H1 (cell line): ENCODE measurements around the gene TPST2. TPM values are rescaled to one million over a fixed set of nuclear protein-coding genes. Genes with fewer than 3 reads are reported as not detected.

ENCODE experiments used
- CTCF ChIA-PET: fragments of 300-600 bp; sonication (Branson Sonifier 250); formaldehyde crosslinking; loops from one replicate; lab custom pipeline; 2021; ENCODE audit not compliant: partially characterized antibody; lab: Charles Lee
- POLR2A ChIA-PET: fragments of 300-600 bp; sonication (Branson Sonifier 250); formaldehyde crosslinking; loops from one replicate; lab custom pipeline; 2021; ENCODE audit warnings: inconsistent platforms; ENCODE audit not compliant: partially characterized antibody; lab: Charles Lee
- DNase-seq, 2 experiments: peaks; one replicate each; pipeline versions ENCODE4 v3.0.0 to v3.0.0-alpha.2; 2010 to 2022; ENCODE audit warnings: low spot score in 2 of 2, low read depth in 1 of 2, mixed read lengths in 1 of 2
- FAIRE-seq: peaks from 2 replicates; lab custom pipeline; 2011; peaks lifted over from hg19 to GRCh38; lab: Jason Lieb, UNC
- H2AFZ ChIP-seq: 2 replicates; pipeline ENCODE4 v1.8.1; 2012; ENCODE audit warnings: low read length, inconsistent platforms
- H2AK5ac ChIP-seq: 2 replicates; pipeline ENCODE4 v1.6.1; 2013; ENCODE audit warnings: low read depth, low read length
- H2BK120ac ChIP-seq: replicated peaks from 2 replicates; pipeline ENCODE3; 2013; ENCODE audit warnings: low read depth, low read length, inconsistent platforms
- H2BK12ac ChIP-seq: 2 replicates; pipeline ENCODE4 v1.6.1; 2013; ENCODE audit warnings: low read depth, low read length
- H2BK15ac ChIP-seq: 2 replicates; pipeline ENCODE4 v1.6.1; 2013; ENCODE audit warnings: low read length
- H2BK20ac ChIP-seq: 2 replicates; pipeline ENCODE4 v1.6.1; 2013; ENCODE audit warnings: low read length
- H2BK5ac ChIP-seq: 2 replicates; pipeline ENCODE4 v1.6.1; 2013; ENCODE audit warnings: low read depth, low read length
- H3K14ac ChIP-seq: 2 replicates; pipeline ENCODE4 v1.6.1; 2013; ENCODE audit warnings: inconsistent platforms; ENCODE audit not compliant: insufficient read length
- H3K18ac ChIP-seq: 2 replicates; pipeline ENCODE4 v1.6.1; 2013; ENCODE audit warnings: low read length; ENCODE audit errors: extremely low read depth
- H3K23ac ChIP-seq: 2 replicates; pipeline ENCODE4 v1.6.1; 2013; ENCODE audit warnings: inconsistent platforms; ENCODE audit not compliant: insufficient read length
- H3K23me2 ChIP-seq: 2 replicates; pipeline ENCODE4 v1.6.1; 2013; ENCODE audit warnings: low read depth, low read length
- H3K27ac ChIP-seq: 2 replicates; pipeline ENCODE4 v1.6.1; 2011; ENCODE audit warnings: low read depth, low read length, inconsistent platforms
- H3K27me3 ChIP-seq, 4 experiments: replicated peaks in 1 of 4; 1 replicate in 1 of 4; 2 replicates in 3 of 4; pipeline versions ENCODE4 v1.6.1 to v1.8.1; 2011 to 2013; ENCODE audit warnings: low read length in 3 of 4, mild to moderate bottlenecking in 3 of 4, inconsistent platforms in 2 of 4, mixed read lengths in 2 of 4, moderate library complexity in 1 of 4; ENCODE audit not compliant: control insufficient read depth in 3 of 4, insufficient read depth in 3 of 4; ENCODE audit errors: extremely low read depth in 1 of 4
- H3K36me3 ChIP-seq, 4 experiments: 2 replicates each; pipeline versions ENCODE4 v1.6.1 to v1.8.1; 2011 to 2013; ENCODE audit warnings: mild to moderate bottlenecking in 4 of 4, low read length in 3 of 4, moderate library complexity in 2 of 4, control low read depth in 1 of 4, inconsistent platforms in 1 of 4; ENCODE audit not compliant: insufficient read depth in 4 of 4, control insufficient read depth in 2 of 4
- H3K4ac ChIP-seq: replicated peaks from 2 replicates; pipeline ENCODE3; 2013; ENCODE audit warnings: low read length, low read depth, mixed read lengths, inconsistent platforms; ENCODE audit not compliant: insufficient read length
- H3K4me1 ChIP-seq, 4 experiments: replicated peaks in 1 of 4; 1 replicate in 1 of 4; 2 replicates in 3 of 4; pipeline versions ENCODE4 v1.6.1 to v1.8.1; 2011 to 2013; ENCODE audit warnings: low read length in 3 of 4, inconsistent platforms in 2 of 4, mixed read lengths in 1 of 4; ENCODE audit not compliant: insufficient read depth in 4 of 4, control insufficient read depth in 3 of 4
- H3K4me2 ChIP-seq, 2 experiments: 2 replicates each; pipeline versions ENCODE4 v1.6.1 to v1.8.1; 2011 to 2013; ENCODE audit warnings: low read depth in 2 of 2, low read length in 2 of 2, control low read depth in 1 of 2, inconsistent platforms in 1 of 2, mild to moderate bottlenecking in 1 of 2; ENCODE audit not compliant: insufficient read depth in 1 of 2
- H3K4me3 ChIP-seq, 4 experiments: fragments of 200-600, 300-600 bp in 1 of 4; sonication (generic), shearing (Covaris generic), sonication (Bioruptor Twin) in 1 of 4; 2 replicates each; pipeline versions ENCODE4 v1.5.1 to v1.8.1; 2011 to 2016; ENCODE audit warnings: low read length in 4 of 4, low read depth in 3 of 4, control low read depth in 2 of 4, inconsistent platforms in 2 of 4, mild to moderate bottlenecking in 2 of 4, mixed read lengths in 1 of 4, moderate library complexity in 1 of 4; ENCODE audit not compliant: insufficient read depth in 2 of 4; ENCODE audit errors: extremely low read depth in 1 of 4
- H3K56ac ChIP-seq: replicated peaks from 2 replicates; pipeline ENCODE3; 2013; ENCODE audit warnings: low read depth, mild to moderate bottlenecking, mixed read lengths, low read length, inconsistent platforms; ENCODE audit not compliant: insufficient read length
- H3K79me1 ChIP-seq: 2 replicates; pipeline ENCODE4 v1.6.1; 2013; ENCODE audit warnings: low read depth, low read length, control low read depth
- H3K79me2 ChIP-seq, 2 experiments: 2 replicates each; pipeline versions ENCODE4 v1.6.1 to v1.8.1; 2012 to 2013; ENCODE audit warnings: low read length in 2 of 2, mild to moderate bottlenecking in 2 of 2, inconsistent platforms in 1 of 2; ENCODE audit not compliant: insufficient read depth in 2 of 2, control insufficient read depth in 1 of 2
- H3K9ac ChIP-seq, 4 experiments: replicated peaks in 1 of 4; 1 replicate in 1 of 4; 2 replicates in 3 of 4; pipeline versions ENCODE4 v1.6.1 to v1.8.1; 2011 to 2013; ENCODE audit warnings: low read depth in 3 of 4, low read length in 3 of 4, control low read depth in 2 of 4, mild to moderate bottlenecking in 2 of 4, moderate library complexity in 2 of 4, inconsistent platforms in 1 of 4; ENCODE audit errors: extremely low read depth in 1 of 4
- H3K9me3 ChIP-seq, 2 experiments: 2 replicates each; pipeline versions ENCODE4 v1.6.1 to v1.8.1; 2012 to 2013; ENCODE audit warnings: mild to moderate bottlenecking in 2 of 2, moderate library complexity in 2 of 2, control low read depth in 1 of 2, inconsistent platforms in 1 of 2, low read depth in 1 of 2, low read length in 1 of 2, mixed read lengths in 1 of 2; ENCODE audit not compliant: insufficient read depth in 2 of 2
- H4K20me1 ChIP-seq, 2 experiments: replicated peaks in 1 of 2; 2 replicates each; pipeline versions ENCODE3 to v1.8.1; 2011 to 2013; ENCODE audit warnings: inconsistent platforms in 2 of 2, low read length in 2 of 2, mild to moderate bottlenecking in 1 of 2; ENCODE audit not compliant: insufficient read depth in 2 of 2, control insufficient read depth in 1 of 2
- H4K5ac ChIP-seq: 2 replicates; pipeline ENCODE4 v1.6.1; 2013; ENCODE audit warnings: low read length, low read depth, mixed read lengths, inconsistent platforms; ENCODE audit not compliant: insufficient read length
- H4K8ac ChIP-seq: 2 replicates; pipeline ENCODE4 v1.8.0; 2013; ENCODE audit warnings: mild to moderate bottlenecking, moderate library complexity, low read length, inconsistent platforms; ENCODE audit not compliant: insufficient read depth; ENCODE audit errors: extremely low read depth
- H4K91ac ChIP-seq: replicated peaks from 2 replicates; pipeline ENCODE3; 2013; ENCODE audit warnings: low read length, mixed read lengths, inconsistent platforms; ENCODE audit not compliant: insufficient read length
- CBX5 ChIP-seq: fragments of 300-800, 300-1000 bp; sonication (generic); IDR thresholded peaks from 2 replicates; pipeline ENCODE4 v1.7.1; 2016; ENCODE audit warnings: antibody characterized with exemption, low read length, low read depth
- KDM1A ChIP-seq: fragments of 200-600, 300-600 bp; sonication (generic); IDR thresholded peaks from 2 replicates; pipeline ENCODE4 v1.7.1; 2016; ENCODE audit warnings: mild to moderate bottlenecking, low read length, borderline replicate concordance
- PHF8 ChIP-seq: fragments of 200-600 bp; sonication (generic); conservative IDR thresholded peaks from 2 replicates; pipeline ENCODE4 v1.7.1; 2012; ENCODE audit warnings: low read depth, mild to moderate bottlenecking, inconsistent platforms, low read length, moderate library complexity
- SP4 ChIP-seq: IDR thresholded peaks from 2 replicates; pipeline ENCODE4 v1.6.1; 2012; ENCODE audit warnings: low read length, inconsistent platforms
- WGBS, 2 experiments: shearing (Covaris generic) in 1 of 2; methylation state at CpG; one replicate each; pipeline versions ENCODE4 v1.1.6 to v1.1.7; 2013 to 2015; ENCODE audit warnings: low lambda C conversion rate in 2 of 2, mixed read lengths in 2 of 2, inconsistent platforms in 1 of 2, low coverage in 1 of 2, missing lambda C conversion rate in 1 of 2; ENCODE audit not compliant: insufficient replicate concordance in 2 of 2, insufficient coverage in 1 of 2, insufficient read length in 1 of 2; ENCODE audit errors: extremely low coverage in 1 of 2, missing lambda C conversion rate in 1 of 2; 5-methylcytosine and 5-hydroxymethylcytosine counted together
- polyA plus RNA-seq, 7 experiments: library from polyadenylated mRNA; depleted of rRNA in 3 of 7; stranded (reverse) in 5 of 7; unstranded in 2 of 7; fragments of >200 nt in 5 of 7; fragments of 200-250 nt in 2 of 7; gene quantifications; 1 replicate in 5 of 7; 2 replicates in 1 of 7; 4 replicates in 1 of 7; pipeline versions ENCODE4 v1.2.1 to v1.2.3, GENCODE V29; 2011 to 2013; ENCODE audit warnings: missing spikeins in 2 of 7, mixed read lengths in 2 of 7
- total RNA-seq: library from RNA; stranded (reverse); fragmentation: NEBNext Ultra II Directional; extraction: Animal tissue kit (Norgen Biotek cat#: 25700); gene quantifications from 2 replicates; pipeline ENCODE4 v1.2.1, GENCODE V29; 2021

Gene TPST2
- total and polyA plus RNA-seq, 2 of the 8 experiments (the other 6 are each of a cell fraction or from before 2014, with no cell fraction given): 58.8 to 143 TPM

DNA sequence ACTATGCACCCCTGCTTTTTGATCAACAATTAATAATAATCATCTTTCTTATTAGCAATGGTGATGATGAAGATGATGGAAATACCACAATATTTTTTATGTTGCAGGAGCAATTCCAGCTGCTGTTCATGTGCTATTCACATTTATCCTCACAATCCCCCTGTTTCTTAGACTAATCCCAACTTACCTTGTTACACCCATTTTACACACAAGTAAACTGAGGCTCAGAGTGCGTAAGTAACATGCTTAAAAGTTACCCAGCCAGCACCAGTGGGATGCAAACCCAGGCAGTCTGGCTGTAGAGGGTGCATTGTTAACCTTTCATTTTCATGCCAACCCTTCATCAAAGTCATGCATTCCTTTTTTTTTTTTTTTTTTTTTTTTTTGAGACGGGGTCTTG lies 30.3 kb upstream of the TPST2 start:
- Histone ChIP-seq H3K4me2 (no peak overlapping the region), H3K56ac (no peak overlapping the region), H3K36me3 (no peaks in the 10 kb centered on the region), H2BK120ac (no peak overlapping the region), H3K4me3 (no peak overlapping the region), H2BK20ac (no peak overlapping the region), H3K27me3 (peaks cover 0 to 5% (median 2%) of the 10 kb centered on the region in 4 experiments; a peak in 3 of 7 replicates), H3K9ac (no peak overlapping the region), H3K18ac (no peak overlapping the region), H3K79me2 (no peaks in the 10 kb centered on the region), H3K79me1 (no peaks in the 10 kb centered on the region), H3K9me3 (0 out of 4 replicates have a peak, but pooled peaks cover 0 to 3% of the 10 kb centered on the region in 2 experiments), H3K14ac (no peak overlapping the region), H2BK15ac (no peak overlapping the region), H3K4ac (no peak overlapping the region), H3K27ac (no peak overlapping the region), H2BK12ac (no peak overlapping the region), H2AFZ (no peak overlapping the region), H4K20me1 (no peaks in the 10 kb centered on the region), H4K8ac (no peak overlapping the region), H2AK5ac (no peak overlapping the region), H2BK5ac (no peak overlapping the region), H4K91ac (no peak overlapping the region), H3K23ac (no peak overlapping the region), H3K4me1 (peaks cover 11 to 26% (median 20%) of the 10 kb centered on the region in 4 experiments), H4K5ac (no peak overlapping the region), H3K23me2 (no peaks in the 10 kb centered on the region)
- FAIRE-seq: no peak
- POLR2A ChIA-PET: no interaction called here
- WGBS, 2 experiments: 100% methylated on average over 2 of the region's 2 CpGs; no CpG with 5 or more reads in 1 of the 2 experiments
- no peak for DNase-seq
- TF ChIP-seq KDM1A (peak; percentile 66; the same call in 1 of the 2 replicates), CBX5 (no peak), SP4 (no peak), PHF8 (no peak)
- CTCF ChIA-PET: interaction anchor here (0.6 to 1.4 kb wide), 2 partner anchors 35 to 530 kb away, joined by 3 to 6 read pairs; no protein-coding TSS in a partner anchor
